Effector CD8-positive, alpha-beta T cell (primary cell): Measurements from ENCODE around the gene TRAF3.

Experiments used
- DNase-seq: peaks from one replicate; lab custom pipeline; 2025; lab: John Stamatoyannopoulos, UW
- total RNA-seq, 4 experiments: gene quantifications; one replicate each; lab custom pipeline; 2026; lab: John Stamatoyannopoulos, UW

TRAF3 gene, protein sequence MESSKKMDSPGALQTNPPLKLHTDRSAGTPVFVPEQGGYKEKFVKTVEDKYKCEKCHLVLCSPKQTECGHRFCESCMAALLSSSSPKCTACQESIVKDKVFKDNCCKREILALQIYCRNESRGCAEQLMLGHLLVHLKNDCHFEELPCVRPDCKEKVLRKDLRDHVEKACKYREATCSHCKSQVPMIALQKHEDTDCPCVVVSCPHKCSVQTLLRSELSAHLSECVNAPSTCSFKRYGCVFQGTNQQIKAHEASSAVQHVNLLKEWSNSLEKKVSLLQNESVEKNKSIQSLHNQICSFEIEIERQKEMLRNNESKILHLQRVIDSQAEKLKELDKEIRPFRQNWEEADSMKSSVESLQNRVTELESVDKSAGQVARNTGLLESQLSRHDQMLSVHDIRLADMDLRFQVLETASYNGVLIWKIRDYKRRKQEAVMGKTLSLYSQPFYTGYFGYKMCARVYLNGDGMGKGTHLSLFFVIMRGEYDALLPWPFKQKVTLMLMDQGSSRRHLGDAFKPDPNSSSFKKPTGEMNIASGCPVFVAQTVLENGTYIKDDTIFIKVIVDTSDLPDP
- 72.6 to 168 (median 100) reads per million in 4 experiments for total RNA-seq

DNA sequence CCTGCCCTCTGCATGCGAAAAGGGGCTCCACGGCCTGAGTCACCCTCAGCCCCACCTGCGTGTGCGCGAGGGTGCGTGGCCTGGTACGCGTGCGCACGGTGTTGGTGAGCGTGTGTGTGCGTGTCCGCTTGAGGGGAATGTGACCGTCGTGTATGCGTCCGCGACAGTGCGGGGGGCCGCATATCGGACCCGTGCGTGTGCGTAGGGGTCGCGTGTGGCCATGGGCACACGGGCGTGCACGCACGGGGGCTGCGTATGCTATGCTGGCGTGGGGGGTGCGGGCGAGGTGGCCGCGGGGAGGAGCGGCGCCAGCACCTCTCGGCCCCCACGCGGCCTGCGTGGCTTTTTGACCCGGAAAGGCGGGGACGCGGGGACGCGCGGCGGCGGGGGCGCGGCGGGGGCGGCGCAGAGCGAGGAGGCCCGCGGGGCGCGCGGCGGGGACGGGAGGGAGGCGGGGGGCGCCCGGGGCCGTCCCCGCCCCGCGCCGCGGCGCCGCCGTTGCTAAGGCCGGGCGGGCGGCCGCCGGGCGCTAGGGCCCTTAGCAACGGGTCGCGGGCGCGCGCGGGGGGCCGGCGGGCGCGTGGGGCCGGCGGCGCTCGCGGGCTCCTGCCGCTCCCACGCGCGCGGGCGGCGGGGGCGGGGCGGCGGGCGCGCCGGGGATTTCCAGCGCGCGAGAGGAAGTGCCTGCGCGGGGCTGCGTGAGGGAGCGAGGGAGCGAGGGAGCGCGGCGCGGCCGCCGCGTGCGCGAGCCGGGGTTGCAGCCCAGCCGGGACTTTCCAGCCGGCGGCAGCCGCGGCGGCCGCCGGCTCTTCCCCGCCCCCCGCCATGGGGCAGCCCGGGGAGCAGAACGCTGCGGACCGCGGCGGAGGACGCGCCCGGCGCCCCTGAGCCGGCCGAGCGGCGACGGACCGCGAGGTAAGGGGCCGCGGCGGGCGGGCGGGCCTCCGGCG, at the start of gene TRAF3:
Gene TRAF3, plus strand, starts transcription at position 689 of the 950 bp plus-strand sequence. CDS start 92,753 bp downstream, outside the sequence.
- peak; percentile 80 for DNase-seq

DNA sequence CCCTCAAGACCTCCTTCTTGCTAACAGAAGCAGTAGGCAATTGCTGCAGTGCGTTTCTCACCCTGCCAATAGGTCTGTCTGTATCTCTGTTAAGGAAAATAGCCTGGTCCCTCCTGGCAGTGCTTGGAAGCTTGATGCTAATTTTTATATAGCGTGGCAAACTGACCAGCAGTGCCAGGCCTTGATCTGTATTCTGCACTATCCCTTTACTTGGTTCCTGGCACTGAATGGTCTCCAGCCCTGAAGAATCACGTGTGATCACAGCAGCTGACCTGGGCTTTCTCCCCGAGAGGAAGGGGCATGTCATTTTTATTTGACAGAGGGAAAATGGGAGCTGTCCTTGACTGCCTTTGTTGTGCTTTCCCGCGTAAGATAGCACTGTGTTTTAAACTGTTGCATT, 48.7 kb upstream of the TRAF3 start:
- DNase-seq = no peak

DNA sequence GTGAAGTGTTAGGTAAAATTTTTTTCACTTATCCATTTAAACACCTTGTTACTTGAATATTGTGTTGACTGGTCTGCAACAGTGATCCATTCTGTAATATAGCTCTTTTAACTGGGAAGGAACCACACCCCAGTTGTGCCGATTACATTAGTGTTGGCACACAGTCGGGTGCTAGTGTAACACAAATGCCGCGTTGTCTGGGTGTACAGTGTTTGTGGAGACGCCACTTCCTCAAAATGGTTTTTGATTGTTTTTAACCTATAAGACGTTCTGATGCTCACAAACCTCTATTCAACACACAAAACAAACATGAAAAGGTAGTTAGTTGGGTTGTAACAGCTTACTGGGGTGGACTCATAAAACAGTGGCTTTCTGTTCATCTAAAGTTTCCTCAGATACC, 48.0 kb upstream of the TRAF3 start:
- DNase-seq = no peak

DNA sequence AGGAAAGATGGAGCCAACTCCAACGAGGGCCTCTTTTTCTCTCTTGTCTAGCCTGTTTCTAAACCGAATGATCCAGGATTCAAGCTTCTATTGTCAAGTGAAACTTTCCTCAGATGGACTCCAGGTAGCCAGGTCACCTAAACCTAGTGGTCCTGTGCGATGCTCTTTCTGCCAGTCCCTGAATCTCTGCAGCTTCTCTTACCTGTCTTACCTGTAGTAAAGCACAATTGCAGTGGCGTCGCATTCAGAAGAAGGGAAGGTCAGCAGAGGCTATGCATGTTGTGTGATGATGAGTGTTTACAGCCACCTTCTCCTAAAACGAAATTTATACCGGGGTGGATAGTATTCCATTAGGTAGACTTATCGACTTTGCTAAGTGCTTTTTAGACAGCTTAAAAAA, 47.4 kb upstream of the TRAF3 start:
- DNase-seq = no peak

DNA sequence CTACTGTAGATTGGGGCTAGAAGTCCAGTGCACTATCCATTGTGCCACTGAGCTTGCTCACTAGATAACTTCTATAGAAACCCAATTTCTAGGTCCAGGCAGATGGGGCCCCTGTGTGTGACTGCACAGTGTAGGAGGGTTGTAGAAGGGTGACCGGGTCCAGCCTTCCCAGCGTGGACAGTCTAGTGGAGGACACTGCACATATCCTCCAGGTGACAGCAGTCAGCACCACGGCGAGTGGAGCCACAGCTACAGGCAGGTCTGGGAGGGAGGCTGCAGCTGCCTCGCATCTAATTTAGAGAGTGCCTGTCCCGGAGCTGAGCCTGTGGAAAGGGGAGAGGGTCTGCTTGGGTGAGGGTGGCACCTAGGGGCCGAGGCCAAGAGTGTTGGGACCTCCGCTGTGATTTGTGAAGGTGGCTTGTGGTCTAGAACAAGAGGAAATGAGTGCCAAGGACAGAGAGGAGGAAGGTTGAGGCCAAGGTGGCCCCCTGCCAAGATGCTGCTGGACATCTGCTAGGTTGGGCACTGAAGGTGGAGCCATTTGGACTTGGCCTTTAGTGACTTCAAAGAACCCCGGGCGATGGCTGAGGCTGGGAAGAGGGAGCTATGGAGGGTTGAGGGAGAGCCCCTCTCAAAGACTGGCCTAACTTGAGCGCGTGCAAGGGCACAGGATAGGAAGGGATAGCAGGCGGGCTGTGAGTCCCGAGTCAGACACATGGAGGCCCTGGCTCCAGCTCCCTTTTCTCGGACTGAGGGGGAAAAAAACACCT, 46.0 kb upstream of the TRAF3 start:
- no peak for DNase-seq

DNA sequence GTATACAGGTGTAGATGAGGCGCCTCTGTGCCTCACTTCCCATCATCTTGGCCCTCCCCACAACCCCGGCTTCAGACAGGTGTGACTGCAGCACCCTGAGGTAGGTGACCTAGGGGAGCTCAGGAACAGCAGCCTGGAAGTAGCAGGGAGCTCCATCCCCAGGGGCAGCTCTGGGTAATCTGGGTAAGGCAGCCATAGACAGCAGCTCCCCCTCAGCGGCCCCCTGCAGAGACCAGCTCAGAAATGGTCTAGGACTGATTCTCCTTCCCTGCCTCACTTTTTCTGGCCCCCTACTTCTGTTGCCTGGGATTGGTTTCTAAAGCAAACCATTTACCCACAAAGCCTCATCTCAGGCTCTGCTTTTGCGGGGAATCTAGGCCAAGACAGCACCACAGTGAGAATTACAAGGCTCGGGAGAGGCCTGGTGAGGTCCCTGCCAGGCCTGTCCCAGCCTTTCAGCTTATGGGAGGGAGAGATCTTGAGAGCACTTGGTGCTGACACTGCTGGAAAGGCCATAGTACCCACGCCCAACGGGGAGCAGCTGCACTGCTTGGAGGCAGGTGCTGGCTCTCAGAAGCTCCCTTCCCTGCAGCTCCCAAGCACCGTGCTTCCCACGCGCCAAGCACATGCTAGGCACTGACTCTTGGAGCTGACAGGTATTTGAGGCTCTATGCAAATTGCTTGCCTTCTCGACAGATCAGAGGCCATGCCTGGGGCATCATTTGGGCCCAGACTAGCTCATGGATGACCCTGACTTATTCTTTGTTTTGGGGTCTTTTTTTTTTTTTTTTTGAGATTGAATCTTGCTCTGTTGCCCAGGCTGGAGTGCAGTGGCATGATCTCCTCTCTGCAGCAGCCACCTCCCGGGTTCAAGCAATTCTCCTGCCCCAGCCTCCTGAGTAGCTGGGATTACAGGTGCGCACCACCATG, 45.1 kb upstream of the TRAF3 start:
- no peak for DNase-seq

DNA sequence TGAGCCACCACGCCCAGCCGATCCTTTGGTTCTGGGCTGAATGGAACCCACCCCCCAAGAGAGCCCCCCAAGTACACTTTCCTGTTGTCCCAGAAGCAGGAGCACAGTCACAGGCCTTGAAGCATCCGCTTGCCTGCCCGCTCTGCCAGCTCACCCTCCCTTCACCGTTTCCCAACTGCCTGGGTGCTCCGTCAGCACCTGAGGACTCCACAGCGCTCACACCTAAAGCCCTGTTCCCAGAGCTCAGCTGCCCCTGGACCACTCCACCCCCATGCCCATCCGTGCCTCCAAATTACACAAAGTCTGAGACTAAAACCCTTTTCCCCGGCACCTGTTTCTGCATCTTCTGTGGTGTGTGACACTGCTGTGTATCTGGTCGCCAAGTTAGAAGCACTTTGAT, 44.3 kb upstream of the TRAF3 start:
- no peak for DNase-seq

DNA sequence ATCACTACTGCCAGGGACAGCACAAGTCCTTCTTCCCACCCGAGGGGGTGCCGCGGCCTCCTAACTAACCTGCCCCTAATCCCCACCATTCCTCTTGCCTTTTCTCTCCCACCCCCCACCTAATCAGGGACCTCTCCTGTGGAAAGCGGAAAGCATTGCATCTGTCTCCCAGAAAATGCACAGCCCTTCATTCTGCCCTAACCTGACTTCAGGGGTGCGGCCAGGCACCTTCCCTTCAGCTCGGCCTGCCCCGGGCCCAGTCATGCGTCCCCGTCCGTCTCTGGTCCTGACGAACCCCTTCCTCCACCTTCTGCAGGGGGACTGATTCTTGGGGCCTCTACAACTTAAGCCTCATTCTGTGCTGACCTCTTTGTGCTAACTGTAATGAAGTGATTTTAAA, 43.9 kb upstream of the TRAF3 start:
- DNase-seq = no peak

DNA sequence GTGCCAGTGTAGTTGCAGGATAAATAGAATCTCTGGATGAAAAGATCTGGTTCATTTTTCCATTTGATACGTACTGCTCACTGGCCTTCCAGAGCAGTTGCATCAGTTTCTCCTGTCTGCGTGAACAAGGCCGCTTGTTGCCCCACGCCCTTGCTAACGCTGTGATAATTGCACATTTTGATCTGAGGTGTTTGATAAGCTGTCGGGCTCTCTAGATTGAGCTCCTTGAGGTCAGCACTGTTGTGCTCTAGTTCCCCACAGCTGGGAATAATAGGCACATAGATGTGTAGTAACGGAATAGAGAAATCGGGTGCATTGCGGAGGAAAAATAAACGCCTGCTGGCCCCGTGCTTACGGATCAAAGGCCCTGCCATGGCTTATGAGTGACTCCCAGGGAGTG, 42.8 kb upstream of the TRAF3 start:
- DNase-seq = no peak

DNA sequence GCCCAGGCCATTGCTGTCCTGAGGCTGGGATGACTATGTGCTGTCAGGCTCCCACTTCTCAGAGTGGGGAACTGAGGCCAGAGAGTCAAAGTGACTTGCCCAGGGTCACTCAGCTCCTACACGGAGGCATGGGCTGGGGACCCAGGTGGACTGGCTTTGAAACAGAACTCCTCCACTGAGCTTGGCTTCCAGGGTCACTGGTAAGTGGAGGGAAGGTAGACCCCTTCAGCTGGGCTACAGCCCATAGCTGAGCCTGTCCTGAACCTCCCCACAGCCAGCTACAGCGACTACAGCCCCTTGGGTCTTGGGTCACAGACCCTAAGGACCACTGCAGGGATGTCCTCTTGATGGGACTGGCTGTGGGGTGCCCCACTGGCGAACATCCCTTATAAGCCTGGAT, 40.3 kb upstream of the TRAF3 start:
- no peak for DNase-seq

DNA sequence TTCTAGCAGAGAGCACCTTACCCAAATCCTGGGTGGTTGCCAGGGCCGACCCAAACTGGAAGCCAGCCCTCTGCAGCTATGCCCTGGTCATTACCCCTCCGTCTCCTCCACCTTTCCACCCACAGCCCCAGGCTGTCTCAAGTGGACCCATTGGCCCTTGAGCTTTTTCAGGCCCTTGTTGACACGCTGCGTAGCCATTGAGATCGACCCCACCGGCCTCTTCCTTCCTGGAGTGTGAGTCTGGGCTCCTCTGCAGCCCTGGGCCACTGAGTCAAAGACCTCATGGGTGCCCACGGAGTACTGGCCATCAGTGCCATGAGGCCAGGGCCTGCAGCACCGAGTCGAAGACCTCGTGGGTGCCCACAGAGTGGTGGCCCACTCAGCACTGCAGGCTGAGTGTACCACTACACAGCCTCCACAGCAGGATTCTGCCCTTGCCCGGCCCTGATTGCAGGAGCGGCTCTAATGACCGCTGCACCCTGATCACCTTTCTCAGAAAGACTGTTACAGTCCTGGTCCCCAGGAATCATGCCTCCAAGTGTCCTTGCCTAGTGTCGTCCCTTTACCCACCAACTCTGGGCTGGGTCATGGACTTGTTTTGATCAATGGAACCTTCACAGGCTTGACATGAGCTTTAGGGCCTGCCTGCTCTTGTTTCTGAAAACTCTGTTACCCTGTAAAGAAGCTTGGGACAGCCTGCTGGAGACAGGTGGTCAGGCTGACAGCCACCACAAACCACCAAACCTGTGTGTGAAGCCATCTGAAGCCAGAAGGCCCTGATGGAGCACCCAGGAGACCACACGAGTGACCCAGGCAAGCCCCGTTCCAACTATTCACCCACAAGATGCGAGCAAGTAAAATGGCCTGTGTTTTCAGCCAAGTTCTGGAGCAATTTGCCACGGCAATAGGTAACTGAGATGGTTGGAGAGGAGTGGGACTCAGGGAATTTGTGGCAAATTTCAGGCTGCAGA, 39.6 kb upstream of the TRAF3 start:
- no peak for DNase-seq

DNA sequence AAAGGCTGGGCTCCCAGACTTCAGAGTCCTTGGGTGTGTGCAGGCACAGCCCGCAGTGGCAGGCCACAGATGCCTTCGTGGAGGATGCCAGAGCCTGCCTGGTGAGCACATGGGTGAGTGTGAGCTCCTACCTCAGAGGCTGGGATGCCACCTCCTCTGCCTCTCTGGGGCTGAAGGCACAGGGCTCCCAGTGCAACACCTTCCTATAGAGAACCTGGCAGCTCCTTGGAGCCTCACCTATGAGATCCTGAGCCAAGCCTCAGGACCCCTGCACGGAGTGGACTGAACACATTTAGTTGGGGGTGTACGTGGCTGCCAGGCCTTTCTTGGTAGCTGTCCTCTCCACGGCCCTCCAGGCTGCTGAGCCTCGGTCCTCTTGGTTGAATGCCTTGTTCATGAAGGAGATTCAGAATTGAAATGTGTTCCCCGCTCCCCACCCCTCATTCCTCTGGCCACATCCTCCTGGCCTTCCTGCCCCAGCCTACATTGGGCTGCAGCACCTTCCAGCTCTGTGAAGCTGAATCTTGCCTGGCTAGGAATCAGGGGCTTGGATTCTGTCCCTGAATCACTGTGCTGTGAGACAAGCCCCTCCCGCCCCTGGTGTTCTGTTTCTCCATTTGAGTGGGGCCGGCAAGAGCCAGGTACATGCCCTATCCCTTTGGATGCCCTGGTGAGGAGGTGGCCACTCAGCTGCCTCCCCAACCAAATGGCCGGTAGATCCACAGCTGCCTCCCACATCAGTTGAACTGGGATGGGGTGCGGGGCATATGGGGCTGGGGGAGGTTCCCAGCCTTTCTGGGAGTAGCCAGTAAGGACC, 38.7 kb upstream of the TRAF3 start:
- no peak for DNase-seq

DNA sequence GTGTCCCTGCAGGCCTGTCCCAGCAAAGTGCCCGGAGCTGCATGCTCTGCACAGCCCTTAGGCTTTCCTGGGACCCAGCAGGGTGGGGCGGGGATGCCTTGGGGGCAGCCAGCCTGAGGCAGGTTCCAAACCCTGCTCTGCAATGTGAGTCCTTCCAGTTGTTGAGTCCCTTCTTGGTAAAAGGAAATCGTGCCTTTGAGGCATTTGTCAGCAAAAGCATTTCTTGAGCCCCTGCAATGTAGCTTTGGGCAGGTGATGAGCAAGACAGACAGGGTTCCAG, 38.1 kb upstream of the TRAF3 start:
- no peak for DNase-seq

DNA sequence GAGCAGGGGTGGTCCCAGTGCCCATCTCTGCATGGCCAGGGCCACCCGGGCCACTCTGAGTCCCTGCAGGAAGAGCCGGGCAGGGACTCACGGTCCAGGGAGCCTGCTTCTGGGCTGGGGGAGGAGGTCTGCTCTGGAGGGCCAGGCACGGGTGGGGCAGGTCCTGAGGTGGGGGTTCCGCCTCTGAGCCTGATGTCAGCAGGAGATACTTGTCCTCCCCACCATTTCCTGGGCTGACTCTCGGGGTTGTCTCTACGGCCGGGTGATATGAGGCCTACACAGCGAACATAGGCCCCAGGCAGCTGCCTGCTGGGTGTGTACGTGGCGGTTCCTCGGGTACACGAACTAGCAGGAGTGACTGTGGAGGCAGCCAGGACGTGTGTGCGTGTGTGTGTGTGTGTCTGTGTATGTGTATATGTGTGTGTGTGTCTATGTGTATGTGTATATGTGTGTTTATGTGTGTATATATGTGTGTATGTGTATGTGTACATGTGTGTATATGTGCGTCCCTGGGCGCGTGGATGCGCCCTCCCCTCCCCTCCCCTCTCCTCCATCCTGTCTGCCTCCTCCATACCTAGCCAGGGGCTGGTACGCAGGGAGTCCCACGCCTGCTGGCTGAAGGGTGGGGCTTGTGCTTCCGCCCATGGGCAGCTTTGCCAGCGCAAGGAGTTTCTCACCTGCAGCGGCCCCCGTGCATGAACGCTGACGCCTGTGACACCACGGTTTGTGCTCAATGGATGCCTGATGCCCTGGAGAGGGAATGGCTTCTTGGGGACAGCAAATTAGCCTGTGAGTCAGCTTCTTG, 30.4 kb upstream of the TRAF3 start:
- DNase-seq = no peak

DNA sequence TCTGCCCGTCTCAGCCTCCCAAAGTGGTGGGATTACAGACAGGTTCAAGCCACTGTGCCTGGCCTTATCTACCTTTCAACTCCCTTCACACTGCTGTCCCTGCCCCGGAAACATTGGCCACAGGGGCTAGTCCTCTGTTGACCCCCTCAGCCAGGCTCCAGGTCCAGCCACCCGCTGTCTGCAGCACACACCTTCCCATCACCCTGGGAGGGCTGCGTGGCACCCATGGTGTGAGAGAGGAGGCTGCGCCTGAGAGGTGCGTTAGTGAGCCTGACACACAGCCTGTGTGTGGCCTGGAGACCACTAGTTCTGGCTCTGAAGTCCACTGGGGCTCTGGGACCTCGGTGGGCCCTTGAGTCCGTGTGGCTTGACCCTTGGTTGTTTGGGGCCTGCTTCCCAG, 28.4 kb upstream of the TRAF3 start:
- no peak for DNase-seq

DNA sequence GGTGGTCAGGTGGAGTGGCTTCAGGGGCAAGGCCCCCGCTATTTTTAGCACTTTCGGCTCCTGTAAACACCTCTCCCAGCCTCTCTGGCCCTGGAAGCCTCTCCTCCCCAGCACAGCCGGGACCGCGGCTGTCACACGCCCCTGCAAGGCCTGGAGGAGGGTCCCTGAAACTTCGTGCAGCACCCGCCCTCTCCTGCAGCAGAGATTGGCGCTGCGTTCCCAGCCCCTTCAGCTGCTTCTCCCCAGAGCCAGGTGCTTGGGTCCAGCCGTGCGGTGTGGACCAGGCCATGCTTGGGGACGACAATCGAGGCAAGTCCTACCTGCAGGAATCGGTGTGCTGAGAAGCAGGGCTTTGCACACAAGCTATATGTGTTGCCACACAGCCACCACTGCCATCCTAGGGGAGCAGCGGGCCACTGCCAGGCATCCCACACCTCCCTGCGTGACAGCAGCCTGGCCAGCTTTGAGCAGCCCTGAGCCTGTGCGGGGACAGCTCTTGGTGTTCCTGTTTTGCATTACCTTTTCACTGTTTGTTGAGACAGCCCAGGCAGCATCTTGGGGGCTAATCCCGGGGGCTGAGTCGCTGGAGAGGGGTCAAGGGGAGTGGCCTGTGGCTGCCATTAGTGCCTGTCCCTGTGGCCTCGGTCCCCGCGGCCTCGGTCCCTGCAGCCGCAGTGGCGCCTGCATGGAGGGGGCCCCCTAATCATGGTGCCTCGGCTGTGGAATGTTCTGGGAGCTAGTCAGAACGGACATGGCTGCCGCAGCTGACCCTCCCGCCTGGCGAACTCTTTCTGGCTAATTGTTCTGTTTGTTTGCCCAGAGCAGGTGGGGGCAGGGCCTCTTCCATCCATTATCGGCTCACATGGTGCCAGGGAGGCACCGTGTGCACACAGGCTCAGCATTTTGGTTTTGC, 27.6 kb upstream of the TRAF3 start:
- DNase-seq = no peak

DNA sequence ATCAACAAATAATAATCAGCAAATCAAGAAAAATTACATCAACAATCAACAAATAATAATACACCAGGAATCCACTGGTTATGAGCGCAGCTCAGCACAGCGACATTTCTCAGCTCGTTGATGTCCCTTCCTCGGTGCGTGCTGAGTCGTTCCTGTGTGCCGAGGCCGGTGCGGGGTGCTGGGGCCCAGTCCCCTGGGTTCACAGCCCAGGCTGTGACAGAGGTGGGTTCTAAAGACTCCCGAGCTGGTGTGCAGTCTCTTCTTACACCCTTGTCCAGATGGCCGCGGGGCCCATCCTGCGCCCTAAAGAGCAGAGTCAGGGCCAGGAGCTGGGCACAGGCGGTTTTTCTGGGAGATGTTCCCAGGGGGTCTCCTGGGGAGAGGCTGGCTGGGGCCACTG, 26.9 kb upstream of the TRAF3 start:
- DNase-seq = no peak
